Colon (tissue), 2 donors: Measurements from ENCODE around the gene SH3RF3.

Experiments
- FAIRE-seq: peaks from 2 replicates; lab custom pipeline; 2012; peaks lifted over from hg19 to GRCh38; lab: Jason Lieb, UNC
- donor health status: control.
- donor health status: control.

The SH3RF3 gene

DNA sequence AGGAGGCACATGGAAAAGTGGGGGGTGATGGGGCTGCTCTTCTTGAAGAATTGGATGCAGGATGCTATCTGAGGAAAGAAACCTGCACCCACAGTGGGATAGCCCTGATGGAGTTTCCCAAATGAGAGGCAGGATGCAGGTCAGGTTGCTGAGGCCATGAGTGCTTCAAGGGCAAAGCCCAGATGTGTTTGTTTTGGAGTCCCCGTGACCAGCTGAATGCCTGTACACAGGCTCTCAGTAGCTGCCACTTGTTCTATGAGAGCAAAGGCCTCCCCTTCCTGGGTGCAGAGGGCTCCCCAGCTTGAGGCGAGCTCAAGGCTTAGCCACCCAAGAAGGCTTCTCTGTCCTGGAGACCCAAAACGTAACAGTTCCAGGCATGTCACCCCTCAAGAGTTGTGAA lies 292.1 kb downstream of the SH3RF3 start:
- FAIRE-seq: no peak

DNA sequence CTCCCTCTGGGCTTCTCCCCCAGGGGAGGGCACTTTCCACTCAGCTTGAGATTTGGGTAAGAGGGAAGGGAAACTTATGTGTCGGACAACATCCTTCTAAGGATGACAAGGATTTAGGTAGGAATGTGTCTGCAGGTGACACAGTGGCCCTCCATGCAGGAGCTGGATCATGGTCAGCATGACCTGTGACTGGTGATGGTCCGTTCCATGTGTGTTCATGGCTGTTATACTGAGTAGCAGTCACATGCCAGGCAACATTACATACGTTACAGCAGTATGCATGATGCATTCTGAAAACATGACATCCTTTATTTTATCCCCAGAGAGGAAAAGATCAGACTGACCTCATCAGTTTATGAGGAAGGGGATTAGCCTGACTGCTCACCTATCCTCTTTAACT lies 292.6 kb downstream of the SH3RF3 start:
- no peak for FAIRE-seq

DNA sequence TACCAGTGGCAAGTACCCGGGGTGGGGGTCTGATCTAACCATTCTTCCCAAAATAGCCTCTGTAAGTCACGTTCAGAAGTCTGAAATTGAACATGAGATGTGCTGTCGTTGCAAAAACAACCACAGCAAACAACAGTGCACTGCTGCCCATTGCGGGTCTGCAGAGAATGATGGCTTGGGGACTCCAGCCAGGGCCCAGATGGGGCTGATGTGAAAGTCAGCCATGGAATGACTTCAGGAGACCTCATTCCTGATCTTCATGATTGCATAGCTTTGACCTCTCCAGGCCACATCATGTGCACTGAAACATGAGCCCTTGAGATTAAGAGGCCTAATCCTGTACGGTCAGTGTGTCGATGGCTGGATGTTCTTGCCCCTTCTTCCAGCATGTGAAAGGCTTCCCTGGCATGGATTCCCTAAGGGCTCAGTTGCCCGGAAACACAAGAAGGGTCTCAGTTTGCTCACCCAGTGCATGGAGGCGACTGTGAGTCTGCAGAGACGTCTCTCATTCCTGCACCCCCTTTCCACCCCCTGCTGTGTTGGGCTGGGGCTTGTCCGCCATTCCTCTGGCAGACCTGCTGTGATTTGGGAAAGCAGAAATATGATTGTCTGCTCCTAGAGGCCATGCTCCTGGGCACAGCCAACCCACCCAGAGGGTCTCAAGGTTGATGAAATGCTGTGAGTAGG lies 293.2 kb downstream of the SH3RF3 start:
- no peak for FAIRE-seq

GRCh38 chr2:109422758-109423500 lies 293.9 kb downstream of the SH3RF3 start:
- no peak for FAIRE-seq

DNA sequence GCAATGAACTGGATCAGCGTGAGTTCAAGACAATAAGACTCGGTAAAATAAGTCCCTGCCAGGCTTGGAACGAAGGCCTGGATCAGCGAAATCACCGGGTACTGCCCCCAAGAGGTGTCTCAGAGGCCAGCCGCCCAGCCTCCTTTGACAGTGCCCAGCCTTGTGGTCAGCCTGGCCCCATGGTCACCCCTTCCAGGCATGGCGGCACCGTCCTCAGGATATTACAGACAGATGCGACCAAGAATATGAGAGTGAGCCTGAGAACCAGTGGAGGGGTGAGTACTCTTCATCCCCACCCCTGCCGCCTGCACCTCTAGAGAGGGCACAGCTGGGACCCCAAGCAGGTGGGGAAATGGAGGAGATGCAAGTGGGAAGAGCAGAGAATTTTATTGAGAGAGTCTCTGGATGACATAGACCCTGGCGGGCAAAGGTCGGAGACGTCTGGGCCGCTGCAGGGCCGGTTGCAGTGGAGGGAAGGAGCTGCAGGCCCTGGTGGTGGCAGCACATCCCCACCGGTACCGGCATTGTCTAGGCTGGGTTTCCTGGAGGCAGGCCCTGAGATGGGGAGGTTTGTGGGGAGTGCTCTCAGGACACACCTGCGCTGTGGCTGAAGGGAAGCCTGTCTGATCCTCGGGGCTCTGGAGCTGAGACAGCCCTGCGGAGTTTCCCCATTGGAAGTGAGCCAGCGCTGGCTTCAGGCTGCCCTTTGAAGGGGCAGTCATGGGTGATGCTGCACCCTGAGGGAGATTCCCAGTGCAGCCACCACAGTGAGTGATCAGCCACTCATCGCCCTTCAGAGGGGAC lies 294.8 kb downstream of the SH3RF3 start:
- FAIRE-seq: no peak

- no peak for FAIRE-seq
Measured at GRCh38 chr2:109425411-109425810, 296.4 kb downstream of the SH3RF3 start.

- FAIRE-seq: no peak
Measured at GRCh38 chr2:109427661-109428091, 298.7 kb downstream of the SH3RF3 start.

- FAIRE-seq: no peak
Measured at GRCh38 chr2:109428281-109428680, 299.3 kb downstream of the SH3RF3 start.

GRCh38 chr2:109428841-109429566 lies 300.0 kb downstream of the SH3RF3 start:
- FAIRE-seq: no peak

DNA sequence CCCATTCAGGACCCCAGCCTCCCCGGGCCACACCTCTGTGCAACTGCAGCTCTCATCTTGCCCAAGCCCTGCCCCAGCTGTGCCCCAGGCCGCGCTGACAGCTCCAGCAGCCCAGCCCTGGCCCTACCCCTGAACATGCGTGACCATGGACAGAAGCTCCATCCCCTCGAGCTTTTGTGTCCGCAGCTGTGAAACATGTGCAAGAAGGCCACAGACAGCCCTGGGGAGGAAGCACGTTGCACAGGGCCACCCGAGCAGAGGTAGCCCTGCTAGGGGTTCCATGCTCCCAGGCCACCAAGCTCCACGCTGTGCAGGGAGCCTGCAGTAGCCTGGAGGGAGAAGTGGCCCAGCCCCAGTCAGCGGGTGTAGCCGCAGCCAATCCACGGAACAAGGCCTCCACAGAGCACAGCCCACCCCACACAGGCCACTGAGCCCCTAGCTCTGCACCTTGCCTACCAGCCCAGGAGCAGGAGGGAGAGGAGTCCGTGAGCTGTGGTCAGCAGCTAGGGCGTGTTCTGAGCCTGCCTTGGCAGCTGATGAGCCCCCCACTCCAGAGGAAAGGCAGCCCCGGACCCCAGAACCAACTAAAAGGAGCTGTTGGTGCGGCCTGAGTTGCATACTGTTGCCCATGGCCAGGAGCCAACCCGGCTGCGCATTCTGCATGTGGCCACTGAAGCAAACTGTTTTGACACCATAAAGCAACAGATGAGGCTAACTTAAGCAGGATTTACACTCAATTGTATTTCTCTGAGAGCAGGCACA lies 300.7 kb downstream of the SH3RF3 start:
- FAIRE-seq: no peak

- no peak for FAIRE-seq
Measured at GRCh38 chr2:109430329-109430636, 301.3 kb downstream of the SH3RF3 start.

DNA sequence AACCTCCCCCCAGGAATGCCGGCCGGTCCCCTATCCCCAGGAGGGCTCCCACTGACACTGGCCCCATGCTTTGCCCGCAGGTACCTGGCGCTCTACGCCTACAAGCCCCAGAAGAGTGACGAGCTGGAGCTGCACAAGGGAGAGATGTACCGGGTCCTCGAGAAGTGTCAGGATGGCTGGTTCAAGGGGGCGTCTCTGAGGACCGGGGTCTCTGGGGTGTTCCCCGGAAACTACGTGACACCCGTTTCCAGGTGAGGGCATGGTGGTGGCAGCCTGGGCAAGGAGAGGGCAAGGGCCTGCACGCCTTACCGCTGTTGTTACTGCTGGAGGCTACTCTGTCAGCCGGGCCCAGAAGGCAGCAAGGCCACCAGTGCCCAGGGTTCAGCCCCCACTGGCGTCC lies 303.4 kb downstream of the SH3RF3 start:
- no peak for FAIRE-seq

DNA sequence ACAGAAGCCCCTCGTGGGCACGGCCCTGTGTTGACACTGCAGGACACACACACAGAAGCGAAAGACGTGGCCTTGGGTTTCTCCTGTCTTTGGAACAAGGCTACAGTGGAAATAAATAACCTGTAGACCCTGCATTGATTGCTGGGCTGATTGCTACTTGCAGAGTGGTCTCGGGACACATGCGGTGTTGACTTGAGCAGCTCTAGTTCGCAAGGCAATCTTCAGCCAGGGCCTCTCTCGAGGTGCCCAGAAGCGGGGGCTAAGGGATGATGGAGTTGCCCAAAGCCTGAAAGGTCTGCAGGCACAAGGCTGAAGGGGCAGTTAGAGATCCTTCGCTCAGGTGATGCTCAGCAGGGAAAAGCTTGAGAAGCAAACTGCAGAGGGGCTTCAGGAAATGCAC lies 304.5 kb downstream of the SH3RF3 start:
- FAIRE-seq: no peak

GRCh38 chr2:109433926-109434325 lies 304.9 kb downstream of the SH3RF3 start:
- no peak for FAIRE-seq

GRCh38 chr2:109434351-109434750 lies 305.3 kb downstream of the SH3RF3 start:
- FAIRE-seq: no peak

DNA sequence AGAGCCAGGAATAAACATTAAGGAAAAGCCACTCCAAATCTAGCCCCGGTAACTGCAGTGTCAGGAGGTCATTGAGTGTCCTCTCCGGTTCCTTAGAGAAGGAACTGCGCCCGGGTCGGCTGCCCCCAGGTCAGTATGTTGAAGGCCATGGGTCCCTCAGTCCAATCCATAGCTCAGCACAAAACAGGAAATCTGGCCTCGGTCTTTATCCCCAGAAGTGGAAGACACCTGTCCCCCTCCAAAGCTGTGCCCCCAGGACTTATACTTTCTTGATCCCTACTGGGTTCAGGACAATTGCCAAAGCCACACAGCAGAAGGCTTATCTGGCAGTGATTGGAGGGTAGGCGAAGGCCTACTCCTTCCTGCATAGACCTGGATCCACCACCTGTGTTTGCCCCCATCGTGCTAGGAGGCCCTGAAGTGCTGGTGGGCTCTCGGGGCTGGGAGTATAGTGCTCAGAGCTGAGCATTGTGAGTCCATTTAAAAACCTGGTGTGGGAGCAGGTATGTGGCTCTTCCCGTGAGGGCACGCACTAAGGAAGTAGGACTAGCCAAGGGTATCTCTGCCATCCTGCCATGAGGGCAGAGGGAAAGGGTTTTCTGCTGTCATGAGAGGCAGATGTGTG lies 306.2 kb downstream of the SH3RF3 start:
- FAIRE-seq: no peak

- no peak for FAIRE-seq
Measured at GRCh38 chr2:109435901-109436598, 307.0 kb downstream of the SH3RF3 start.

GRCh38 chr2:109436610-109437225 lies 307.7 kb downstream of the SH3RF3 start:
- no peak for FAIRE-seq

GRCh38 chr2:109437325-109438090 lies 308.5 kb downstream of the SH3RF3 start:
- no peak for FAIRE-seq
